ENCODE measurements around the gene ZNF490.
A peak's percentile ranks its signal among the peaks of the same experiment; 100 is the strongest.
"Not testable (repeated sequence)": the region's sequence is repeated elsewhere in the genome, so short reads cannot be mapped to it uniquely, and the experiment has no call there.

Gene ZNF490

GRCh38 chr19:12610540-12611360, at the start of gene ZNF490, which contains the start of gene ZNF791:
TSS of gene ZNF490 (minus strand) at chr19:12610813. CDS start at chr19:12610680, 133 bp downstream.
TSS of gene ZNF791 (plus strand) at chr19:12610920. CDS start at chr19:12611080, 160 bp downstream.
- DNase-seq (ENCODE audit: low spot score) = peak; percentile 98

- DNase-seq (ENCODE audit: low spot score) = no peak
Measured at GRCh38 chr19:12657966-12658365, 47.4 kb upstream of the ZNF490 start.

- DNase-seq (ENCODE audit: low spot score) = no peak
Measured at GRCh38 chr19:12656899-12657571, 46.4 kb upstream of the ZNF490 start.

- no peak for DNase-seq (ENCODE audit: low spot score)
Measured at GRCh38 chr19:12655546-12655945, 44.9 kb upstream of the ZNF490 start.

- DNase-seq (ENCODE audit: low spot score) = no peak
Measured at GRCh38 chr19:12652219-12652618, 41.6 kb upstream of the ZNF490 start.

GRCh38 chr19:12649941-12650340, 39.3 kb upstream of the ZNF490 start:
- DNase-seq (ENCODE audit: low spot score) = no peak

- no peak for DNase-seq (ENCODE audit: low spot score)
Measured at GRCh38 chr19:12648088-12648487, 37.5 kb upstream of the ZNF490 start.

- no peak for DNase-seq (ENCODE audit: low spot score)
Measured at GRCh38 chr19:12647490-12648071, 37.0 kb upstream of the ZNF490 start.

- no peak for DNase-seq (ENCODE audit: low spot score)
Measured at GRCh38 chr19:12647047-12647446, 36.4 kb upstream of the ZNF490 start.

- no peak for DNase-seq (ENCODE audit: low spot score)
Measured at GRCh38 chr19:12646551-12646950, 35.9 kb upstream of the ZNF490 start.

- DNase-seq (ENCODE audit: low spot score) = not testable (repeated sequence)
Measured at GRCh38 chr19:12643716-12644115, 33.1 kb upstream of the ZNF490 start.

GRCh38 chr19:12642506-12642905, 31.9 kb upstream of the ZNF490 start:
- DNase-seq (ENCODE audit: low spot score) = no peak

- no peak for DNase-seq (ENCODE audit: low spot score)
Measured at GRCh38 chr19:12641456-12641855, 30.8 kb upstream of the ZNF490 start.

- peak; percentile 90 for DNase-seq (ENCODE audit: low spot score)
Measured at GRCh38 chr19:12639901-12640613, 29.4 kb upstream of the ZNF490 start.

- no peak for DNase-seq (ENCODE audit: low spot score)
Measured at GRCh38 chr19:12638611-12639182, 28.1 kb upstream of the ZNF490 start.

GRCh38 chr19:12636631-12637030, 26.0 kb upstream of the ZNF490 start:
- no peak for DNase-seq (ENCODE audit: low spot score)

- no peak for DNase-seq (ENCODE audit: low spot score)
Measured at GRCh38 chr19:12629215-12629614, 18.6 kb upstream of the ZNF490 start.

- no peak for DNase-seq (ENCODE audit: low spot score)
Measured at GRCh38 chr19:12628040-12629022, 17.7 kb upstream of the ZNF490 start.

- no peak for DNase-seq (ENCODE audit: low spot score)
Measured at GRCh38 chr19:12626958-12627357, 16.3 kb upstream of the ZNF490 start.

- DNase-seq (ENCODE audit: low spot score) = no peak
Measured at GRCh38 chr19:12623361-12624031, 12.9 kb upstream of the ZNF490 start.
